SK-N-SH (cell line): ENCODE measurements around the gene PBX4. TPM values are rescaled to one million over a fixed set of nuclear protein-coding genes. Genes with fewer than 3 reads are reported as not detected.

Experiments
- CTCF ChIA-PET: fragments of 300-600, 350-600 bp; formaldehyde crosslinking; extraction: SDS; loops from one replicate; lab custom pipeline; 2021; lab: Yijun Ruan, JAX
- POLR2A ChIA-PET: fragments of 350-600 bp; sonication (Branson Sonifier 250); formaldehyde crosslinking; extraction: SDS; loops from one replicate; lab custom pipeline; 2020; ENCODE audit warnings: antibody characterized with exemption, inconsistent platforms; lab: Yijun Ruan, JAX
- DNase-seq: peaks from one replicate; pipeline ENCODE4 v3.0.0; 2012
- H2AFZ ChIP-seq: fragments of 200-600 bp; sonication (generic); 2 replicates; pipeline ENCODE4 v1.8.1; 2016; ENCODE audit warnings: antibody characterized with exemption, mild to moderate bottlenecking, low read depth
- H3F3A ChIP-seq: fragments of 200-600 bp; sonication (generic); replicated peaks from 2 replicates; pipeline ENCODE3; 2016; ENCODE audit warnings: antibody characterized with exemption, mild to moderate bottlenecking; ENCODE audit not compliant: insufficient read depth
- H3K27ac ChIP-seq, 2 experiments: fragments of 200-500 bp in 1 of 2; fragments of 200-600 bp in 1 of 2; sonication (Bioruptor generic) in 1 of 2; sonication (generic), shearing (Covaris generic) in 1 of 2; 2 replicates each; pipeline versions ENCODE4 v1.5.1 to v1.6.1; 2014 to 2016; ENCODE audit warnings: low read depth in 2 of 2, inconsistent platforms in 1 of 2, low read length in 1 of 2, mild to moderate bottlenecking in 1 of 2, mixed read lengths in 1 of 2
- H3K27me3 ChIP-seq: fragments of 200-600 bp; sonication (generic), shearing (Covaris generic); 2 replicates; pipeline ENCODE4 v1.6.1; 2016; ENCODE audit warnings: mixed run types; ENCODE audit not compliant: insufficient read depth
- H3K36me3 ChIP-seq, 2 experiments: fragments of 200-500 bp in 1 of 2; fragments of 200-600 bp in 1 of 2; sonication (Bioruptor generic) in 1 of 2; sonication (generic) in 1 of 2; replicated peaks in 1 of 2; 2 replicates each; pipeline versions ENCODE3 to v1.5.1; 2014 to 2016; ENCODE audit warnings: low read length in 1 of 2, mild to moderate bottlenecking in 1 of 2; ENCODE audit not compliant: insufficient read depth in 2 of 2, control insufficient read depth in 1 of 2
- H3K4me1 ChIP-seq, 2 experiments: fragments of 200-500 bp in 1 of 2; fragments of 200-600 bp in 1 of 2; sonication (Bioruptor generic) in 1 of 2; sonication (generic), shearing (Covaris generic) in 1 of 2; 2 replicates each; pipeline versions ENCODE4 v1.5.1 to v1.6.1; 2014 to 2016; ENCODE audit warnings: low read depth in 1 of 2, low read length in 1 of 2, mixed run types in 1 of 2; ENCODE audit not compliant: insufficient read depth in 2 of 2, control insufficient read depth in 1 of 2
- H3K4me2 ChIP-seq: fragments of 200-600 bp; sonication (generic), shearing (Covaris generic); 2 replicates; pipeline ENCODE4 v1.6.1; 2017; ENCODE audit warnings: mixed run types
- H3K4me3 ChIP-seq, 2 experiments: fragments of 200-500 bp in 1 of 2; fragments of 200-600 bp in 1 of 2; sonication (Bioruptor generic) in 1 of 2; sonication (generic), shearing (Covaris generic) in 1 of 2; 2 replicates each; pipeline versions ENCODE4 v1.5.1 to v1.8.1; 2014 to 2016; ENCODE audit warnings: low read depth in 2 of 2, inconsistent platforms in 1 of 2, low read length in 1 of 2, mild to moderate bottlenecking in 1 of 2, mixed read lengths in 1 of 2, moderate library complexity in 1 of 2
- H3K79me2 ChIP-seq: fragments of 200-600 bp; sonication (generic); 2 replicates; pipeline ENCODE4 v1.8.1; 2017; ENCODE audit warnings: mild to moderate bottlenecking; ENCODE audit not compliant: insufficient read depth
- H3K9ac ChIP-seq: fragments of 200-600 bp; sonication (generic); 2 replicates; pipeline ENCODE4 v1.6.1; 2017; ENCODE audit warnings: mixed run types
- H3K9me2 ChIP-seq: fragments of 200-600 bp; sonication (generic); 2 replicates; pipeline ENCODE4 v1.6.1; 2017; ENCODE audit warnings: mixed run types
- H3K9me3 ChIP-seq: fragments of 200-600 bp; sonication (generic); 2 replicates; pipeline ENCODE4 v1.6.1; 2017; ENCODE audit warnings: mixed run types, mild to moderate bottlenecking, moderate library complexity
- H4K20me1 ChIP-seq: fragments of 200-600 bp; sonication (generic); 2 replicates; pipeline ENCODE4 v1.6.1; 2017; ENCODE audit warnings: mild to moderate bottlenecking, mixed run types; ENCODE audit not compliant: insufficient read depth
- CHD2 ChIP-seq: fragments of 150-350 bp; IDR thresholded peaks from 2 replicates; pipeline ENCODE4 v1.6.1; 2018; ENCODE audit warnings: low read length; ENCODE audit not compliant: partially characterized antibody
- CTCF ChIP-seq: fragments of 200-600 bp; sonication (generic); IDR thresholded peaks from 2 replicates; pipeline ENCODE4 v1.6.1; 2017; ENCODE audit warnings: antibody characterized with exemption, mild to moderate bottlenecking, moderate library complexity
- EP300 ChIP-seq, 2 experiments: IDR thresholded peaks; 2 replicates each; pipeline versions ENCODE4 v1.4.0 to v1.6.1; 2012; ENCODE audit warnings: borderline replicate concordance in 1 of 2, low read depth in 1 of 2, low read length in 1 of 2
- FOSL2 ChIP-seq: IDR thresholded peaks from 2 replicates; pipeline ENCODE4 v1.4.0; 2012; ENCODE audit warnings: low read depth, mild to moderate bottlenecking, moderate library complexity, borderline replicate concordance
- FOXJ3 ChIP-seq: sonication (generic); formaldehyde crosslinking; IDR thresholded peaks from 2 replicates; pipeline ENCODE4 v1.5.1; 2020; ENCODE audit warnings: mild to moderate bottlenecking, missing genetic modification reagents
- FOXM1 ChIP-seq: IDR thresholded peaks from 2 replicates; pipeline ENCODE4 v1.4.0; 2012; ENCODE audit warnings: low read depth, mild to moderate bottlenecking
- GABPA ChIP-seq: IDR thresholded peaks from 2 replicates; pipeline ENCODE4 v1.4.0; 2012; ENCODE audit warnings: low read depth, mild to moderate bottlenecking
- JUND ChIP-seq: IDR thresholded peaks from 2 replicates; pipeline ENCODE4 v1.4.0; 2012
- MAX ChIP-seq: IDR thresholded peaks from 2 replicates; pipeline ENCODE4 v1.4.0; 2012; ENCODE audit warnings: low read depth
- MEF2A ChIP-seq: IDR thresholded peaks from 2 replicates; pipeline ENCODE4 v1.4.0; 2012; ENCODE audit warnings: low read depth, borderline replicate concordance
- NFIC ChIP-seq: IDR thresholded peaks from 2 replicates; pipeline ENCODE4 v1.4.0; 2012; ENCODE audit warnings: borderline replicate concordance
- PBX3 ChIP-seq: IDR thresholded peaks from 2 replicates; pipeline ENCODE4; 2012
- RFX5 ChIP-seq: IDR thresholded peaks from 2 replicates; pipeline ENCODE4 v1.6.1; 2012; ENCODE audit warnings: mild to moderate bottlenecking, improper control_type of control experiment, low read length
- SIN3A ChIP-seq: IDR thresholded peaks from 2 replicates; pipeline ENCODE4 v1.6.1; 2012; ENCODE audit warnings: low read depth, mild to moderate bottlenecking, low read length, moderate library complexity, borderline replicate concordance
- TAF1 ChIP-seq: IDR thresholded peaks from 2 replicates; pipeline ENCODE4 v1.6.1; 2012; ENCODE audit warnings: low read depth, mild to moderate bottlenecking, low read length, moderate library complexity, borderline replicate concordance
- USF1 ChIP-seq: IDR thresholded peaks from 2 replicates; pipeline ENCODE4 v1.4.0; 2012; ENCODE audit warnings: low read depth, borderline replicate concordance
- USF2 ChIP-seq: fragments of 150-350 bp; IDR thresholded peaks from 2 replicates; pipeline ENCODE4 v1.6.1; 2017; ENCODE audit warnings: antibody characterized with exemption, low read length, low read depth, borderline replicate concordance
- YY1 ChIP-seq: IDR thresholded peaks from 2 replicates; pipeline ENCODE4 v1.4.0; 2012; ENCODE audit warnings: low read depth, mild to moderate bottlenecking
- WGBS: methylation state at CpG from one replicate; pipeline ENCODE4 v1.1.6; 2017; ENCODE audit warnings: low lambda C conversion rate; 5-methylcytosine and 5-hydroxymethylcytosine counted together
- polyA plus RNA-seq, 3 experiments: library from polyadenylated mRNA; depleted of rRNA; stranded (reverse); fragments of >200 nt; gene quantifications; 2 replicates each; pipeline ENCODE4 v1.2.3, GENCODE V29; 2012

PBX4 gene
- polyA plus RNA-seq, 1 of the 3 experiments (the other 2 are of a cell fraction), result 6.4 TPM

- H3K9me3 ChIP-seq, result no peaks in the 10 kb centered on the region
- no peaks in the 10 kb centered on the region for H3K79me2 ChIP-seq
- H3K4me3 ChIP-seq, result no peak overlapping the region
- no peak overlapping the region for H3K4me2 ChIP-seq
- H3K9me2 ChIP-seq, result no peaks in the 10 kb centered on the region
- no peaks in the 10 kb centered on the region for H3F3A ChIP-seq
- H3K36me3 ChIP-seq, result no peaks in the 10 kb centered on the region
- CTCF ChIA-PET, result interaction anchor here (0.7 to 1.1 kb wide), 3 partner anchors 8 to 15 kb away, joined by 3 read pairs; no protein-coding TSS in a partner anchor
- H2AFZ ChIP-seq, result no peak overlapping the region
- DNase-seq, result no peak
- H3K27ac ChIP-seq, result no peak overlapping the region
- no peaks in the 10 kb centered on the region for H4K20me1 ChIP-seq
- no peak for TF ChIP-seq YY1
- TF ChIP-seq USF1, result no peak
- TF ChIP-seq MEF2A, result no peak
- no peak for TF ChIP-seq CHD2
- no peak for TF ChIP-seq RFX5
- TF ChIP-seq FOXM1, result no peak
- TF ChIP-seq TAF1, result no peak
- TF ChIP-seq USF2, result no peak
- POLR2A ChIA-PET, result no interaction called here
- no peaks in the 10 kb centered on the region; a peak in 1 of 4 replicates for H3K4me1 ChIP-seq
- 82% methylated on average over 11 of the region's 17 CpGs for WGBS
- H3K27me3 ChIP-seq, result no peaks in the 10 kb centered on the region
- H3K9ac ChIP-seq, result no peak overlapping the region
These were observed 55.7 kb downstream of the PBX4 start for GRCh38 chr19:19562665-19563347.

- POLR2A ChIA-PET, result no interaction called here
- H3F3A ChIP-seq, result no peaks in the 10 kb centered on the region
- WGBS, result 93% methylated on average over 16 of the region's 26 CpGs
- H3K4me3 ChIP-seq, result no peak overlapping the region
- H2AFZ ChIP-seq, result no peak overlapping the region
- no peaks in the 10 kb centered on the region; a peak in 1 of 4 replicates for H3K4me1 ChIP-seq
- no peak overlapping the region for H3K4me2 ChIP-seq
- no peaks in the 10 kb centered on the region for H3K9me3 ChIP-seq
- H4K20me1 ChIP-seq, result no peaks in the 10 kb centered on the region
- no peaks in the 10 kb centered on the region for H3K79me2 ChIP-seq
- H3K36me3 ChIP-seq, result no peaks in the 10 kb centered on the region
- H3K9me2 ChIP-seq, result no peaks in the 10 kb centered on the region
- H3K9ac ChIP-seq, result no peak overlapping the region
- no peak overlapping the region for H3K27ac ChIP-seq
- no peaks in the 10 kb centered on the region for H3K27me3 ChIP-seq
- CTCF ChIA-PET, result interaction anchor here (0.7 to 1.1 kb wide), 3 partner anchors 14 to 30 kb away, joined by 3 read pairs; no protein-coding TSS in a partner anchor
- DNase-seq, result no peak
- TF ChIP-seq CHD2 (no peak), USF1 (no peak), PBX3 (no peak), USF2 (no peak), GABPA (no peak), FOXM1 (no peak), JUND (no peak), FOSL2 (no peak), FOXJ3 (CRISPR knock-in tag) (no peak), NFIC (no peak), TAF1 (no peak), CTCF (no peak), MAX (no peak), SIN3A (no peak), EP300 (IDR thresholded peaks at IDR 0.05; ENCODE audit: borderline replicate concordance in 1 of 2, low read depth in 1 of 2, low read length in 1 of 2) (no peak)
These were observed 56.4 kb downstream of the PBX4 start for GRCh38 chr19:19561946-19562664.
